HTERT RPE-1 (cell line): ENCODE results near the gene POLQ.
"Not testable (repeated sequence)": the region's sequence is repeated elsewhere in the genome, so short reads cannot be mapped to it uniquely, and the experiment has no call there.

Experiments
- in situ Hi-C: fragments of 300-500 bp; cut with MboI; formaldehyde crosslinking; loops from 4 replicates; pipeline ENCODE4 v1.14.3; 2020; ENCODE audit warnings: low sequenced_read_pairs

POLQ gene

GRCh38 chr3:121430664-121431215 lies 115.0 kb downstream of the POLQ start:
- in situ Hi-C loops: no loop called here

GRCh38 chr3:121424549-121424948 lies 121.2 kb downstream of the POLQ start:
- in situ Hi-C loops: no loop called here

DNA sequence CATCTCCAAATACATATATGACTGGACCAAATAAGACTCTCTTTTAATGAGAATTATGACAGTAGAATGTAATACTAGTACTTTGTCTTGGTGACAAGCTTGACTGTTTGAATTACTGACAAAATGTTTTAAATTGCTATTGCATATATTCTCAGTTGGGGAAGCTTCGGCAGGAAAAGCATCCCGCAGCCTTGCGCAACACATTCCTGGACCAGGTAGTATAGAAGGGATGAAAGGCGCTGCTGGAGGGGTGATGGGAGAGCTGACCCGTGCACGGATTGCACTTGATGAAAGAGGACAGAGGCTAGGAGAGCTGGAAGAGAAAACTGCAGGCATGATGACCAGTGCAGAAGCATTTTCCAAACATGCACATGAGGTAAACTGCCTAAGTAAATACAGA lies 127.6 kb downstream of the POLQ start:
- in situ Hi-C loops: no loop called here

DNA sequence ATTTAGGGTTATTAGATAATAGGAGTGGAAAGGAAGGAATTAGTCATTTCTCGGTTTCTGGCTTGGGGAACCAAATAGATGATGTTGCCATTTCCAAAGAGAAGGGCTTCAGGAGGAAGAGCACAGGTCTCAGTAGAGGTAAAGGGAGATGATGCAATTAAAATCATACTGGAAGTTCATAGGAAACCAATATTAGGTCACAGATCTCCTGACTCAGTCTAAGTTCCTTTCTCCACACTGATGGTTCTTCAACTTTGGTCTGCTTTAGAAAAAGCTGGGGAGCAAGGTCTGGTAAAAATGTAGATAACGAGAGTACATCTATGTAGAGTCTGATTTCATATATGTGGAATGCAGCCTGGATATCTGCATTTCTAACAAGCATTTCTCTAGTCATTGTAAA lies 130.9 kb downstream of the POLQ start:
- in situ Hi-C loops: no loop called here

DNA sequence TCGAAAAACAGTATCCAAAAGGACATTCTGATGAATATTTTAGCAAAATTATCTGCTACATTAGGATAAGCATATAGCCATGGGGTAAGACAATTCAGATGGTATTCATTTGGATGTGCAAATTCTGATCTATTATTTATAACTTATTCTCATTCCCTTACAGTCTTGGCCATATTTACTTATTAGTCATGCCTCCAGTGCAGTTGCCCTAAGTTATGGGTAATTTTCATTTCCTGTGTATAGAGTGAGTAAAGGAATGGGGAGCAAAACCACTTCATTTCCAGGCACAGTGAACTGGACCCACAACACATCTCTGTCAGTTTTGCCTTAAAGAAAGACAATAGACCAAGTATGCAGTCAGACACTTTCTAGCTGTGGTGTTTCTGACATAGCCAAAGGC lies 134.3 kb downstream of the POLQ start:
- in situ Hi-C loops: no loop called here

- in situ Hi-C loops: no loop called here
Observed at GRCh38 chr3:121405631-121406030, 140.2 kb downstream of the POLQ start.

GRCh38 chr3:121399820-121400219 lies 146.0 kb downstream of the POLQ start:
- in situ Hi-C loops: no loop called here

DNA sequence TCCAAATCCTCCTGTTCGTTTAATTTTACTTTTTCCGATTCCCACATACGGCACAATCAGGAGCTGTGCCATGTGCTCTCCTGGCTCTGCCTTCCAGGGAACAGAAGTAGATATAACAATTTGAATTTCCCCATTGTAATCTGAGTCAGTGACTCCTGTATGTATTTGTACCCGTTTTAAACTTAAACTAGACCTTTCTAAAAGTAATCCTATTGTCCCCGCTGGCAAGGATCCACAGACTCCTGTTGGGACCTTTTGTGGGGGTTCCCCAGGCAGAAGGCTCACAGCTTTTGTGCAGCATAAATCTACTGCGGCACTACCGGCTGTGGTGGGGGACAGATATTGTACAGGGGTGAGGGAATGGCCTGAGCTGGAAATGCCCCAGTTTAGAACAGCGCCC lies 147.7 kb downstream of the POLQ start:
- in situ Hi-C loops: not testable (repeated sequence)

GRCh38 chr3:121395967-121396366 lies 149.8 kb downstream of the POLQ start:
- in situ Hi-C loops: not testable (repeated sequence)

- in situ Hi-C loops: not testable (repeated sequence)
Observed at GRCh38 chr3:121388308-121388707, 157.5 kb downstream of the POLQ start.
